T-helper 17 cell (primary cell): ENCODE measurements around the gene ATP6V1G1. TPM values are rescaled to one million over a fixed set of nuclear protein-coding genes. Genes with fewer than 3 reads are reported as not detected.

Experiments used
- ATAC-seq: fragments of 150-1000 bp; cut with Tn5 transposase; 2 replicates; pipeline ENCODE4 v1.10.0; 2021; ENCODE audit warnings: mild to moderate bottlenecking, moderate library complexity
- DNase-seq, 3 donors: peaks; one replicate each; pipeline versions ENCODE4 v3.0.0 to v3.0.0-alpha.2; 2020 to 2021
- H3K9me3 ChIP-seq: one replicate; pipeline ENCODE4 v1.7.0; 2013; ENCODE audit warnings: low read length, mild to moderate bottlenecking; ENCODE audit not compliant: control insufficient read depth, poor library complexity, severe bottlenecking
- H3K27ac Mint-ChIP-seq: one replicate; pipeline ENCODE4 v1.8.0; 2022; ENCODE audit warnings: mild to moderate bottlenecking, moderate library complexity, mixed read lengths
- H3K27me3 Mint-ChIP-seq: one replicate; pipeline ENCODE4 v1.8.0; 2022; ENCODE audit warnings: mixed read lengths
- H3K36me3 Mint-ChIP-seq: one replicate; pipeline ENCODE4 v1.8.0; 2022; ENCODE audit warnings: low read depth, mixed read lengths
- H3K4me1 Mint-ChIP-seq: one replicate; pipeline ENCODE4 v1.8.0; 2022; ENCODE audit warnings: mild to moderate bottlenecking, mixed read lengths
- H3K4me3 Mint-ChIP-seq: one replicate; pipeline ENCODE4 v1.8.0; 2022; ENCODE audit warnings: mild to moderate bottlenecking, moderate library complexity, mixed read lengths
- total RNA-seq, 4 donors: library from RNA in 2 of 4; stranded (reverse) in 2 of 4; gene quantifications; one replicate each; pipeline ENCODE4 v1.2.3 and lab custom pipeline; 2022 to 2026

The ATP6V1G1 gene, protein sequence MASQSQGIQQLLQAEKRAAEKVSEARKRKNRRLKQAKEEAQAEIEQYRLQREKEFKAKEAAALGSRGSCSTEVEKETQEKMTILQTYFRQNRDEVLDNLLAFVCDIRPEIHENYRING
- total RNA-seq (100 to 1,000 TPM; 101 to 102 TPM), total RNA-seq (lab: John Stamatoyannopoulos, UW) (101 to 141 reads per million in 2 donors)

GRCh38 chr9:114587345-114588202 lies at the start of gene ATP6V1G1:
Gene ATP6V1G1, plus strand, starts transcription at chr9:114587769. Its CDS starts 70 bp downstream, at chr9:114587839.
- H3K27ac Mint-ChIP-seq: peak within 1 kb of the TSS; percentile 100
- peak within 1 kb of the TSS; percentile 99 for H3K4me3 Mint-ChIP-seq
- H3K9me3 ChIP-seq: no peaks in the 10 kb centered on the region
- H3K27me3 Mint-ChIP-seq: no peaks in the 10 kb centered on the region
- peaks cover 8% of the 10 kb centered on the region for H3K36me3 Mint-ChIP-seq
- ATAC-seq: peak; percentile 94
- H3K4me1 Mint-ChIP-seq: peaks cover 43% of the 10 kb centered on the region
- DNase-seq: peak; percentile 97 to 98 (median 98)

GRCh38 chr9:114538241-114538640 lies 49.3 kb upstream of the ATP6V1G1 start:
- ATAC-seq (peak; percentile 96), DNase-seq (no peak)
- no peaks in the 10 kb centered on the region for H3K9me3 ChIP-seq
- Mint-ChIP-seq H3K27ac (no peak overlapping the region), H3K36me3 (no peaks in the 10 kb centered on the region), H3K4me1 (peaks cover 9% of the 10 kb centered on the region), H3K27me3 (no peaks in the 10 kb centered on the region), H3K4me3 (no peak overlapping the region)

DNA sequence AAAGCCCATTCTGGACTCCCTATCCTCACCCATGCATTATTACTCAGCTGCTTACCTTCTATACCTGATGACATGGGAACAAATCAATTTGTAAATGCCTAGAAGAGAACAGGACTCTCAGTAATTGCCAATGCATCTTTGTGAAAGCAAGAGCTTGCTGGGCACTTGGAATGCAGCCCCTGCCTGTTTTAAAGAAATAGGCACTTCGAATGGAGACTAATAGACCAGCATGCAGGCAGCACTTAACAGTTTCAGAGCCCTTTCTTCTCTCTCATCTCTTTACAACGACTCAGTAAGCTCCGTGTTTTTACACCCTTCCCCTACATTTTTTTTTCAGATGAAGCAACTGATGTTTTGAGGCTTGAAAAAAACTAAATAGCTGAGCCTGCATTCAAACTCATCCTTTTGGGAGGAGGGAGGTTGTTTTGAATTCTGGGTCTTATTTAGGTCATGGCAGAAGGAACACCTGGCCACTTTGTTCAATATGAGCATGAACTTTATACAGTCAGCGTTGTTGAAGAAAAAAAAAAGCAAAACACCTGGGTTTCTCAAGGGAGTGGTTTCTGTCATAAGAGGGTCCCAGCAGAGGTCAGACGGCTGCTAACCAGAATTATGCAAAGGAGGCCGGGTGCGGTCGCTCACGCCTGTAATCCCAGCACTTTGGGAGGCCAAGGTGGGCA lies 47.7 kb upstream of the ATP6V1G1 start:
- ATAC-seq (no peak), DNase-seq (no peak)
- H3K9me3 ChIP-seq: no peaks in the 10 kb centered on the region
- Mint-ChIP-seq H3K4me3 (no peak overlapping the region), H3K4me1 (peaks cover 9% of the 10 kb centered on the region), H3K27ac (no peak overlapping the region), H3K27me3 (peaks cover under 1% of the 10 kb centered on the region), H3K36me3 (no peaks in the 10 kb centered on the region)

DNA sequence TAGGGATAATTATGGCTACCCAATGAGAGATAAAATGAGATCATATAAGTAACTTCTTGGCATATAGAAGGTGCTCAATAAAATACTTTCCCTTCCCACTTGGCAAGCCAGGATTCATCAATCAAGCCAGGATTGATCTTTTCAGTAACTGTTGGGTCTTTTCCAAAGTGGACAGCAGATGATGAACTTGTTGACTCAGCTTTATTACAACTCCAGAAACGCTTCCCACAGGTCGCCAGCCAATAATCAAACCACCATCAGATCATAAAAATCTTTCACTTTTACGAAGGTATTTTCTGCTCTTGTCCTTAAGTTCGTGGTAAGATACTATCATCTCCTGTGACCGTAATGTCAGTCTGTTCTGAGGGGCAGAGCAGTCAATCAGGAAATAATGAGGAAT lies 42.5 kb upstream of the ATP6V1G1 start:
- ATAC-seq (no peak), DNase-seq (no peak)
- Mint-ChIP-seq H3K4me3 (no peak overlapping the region), H3K4me1 (no peaks in the 10 kb centered on the region), H3K27ac (no peak overlapping the region), H3K27me3 (peaks cover 46% of the 10 kb centered on the region), H3K36me3 (peaks cover 5% of the 10 kb centered on the region)
- no peaks in the 10 kb centered on the region for H3K9me3 ChIP-seq

- no peak for DNase-seq
- Mint-ChIP-seq H3K36me3 (peaks cover 5% of the 10 kb centered on the region), H3K4me1 (no peaks in the 10 kb centered on the region), H3K27ac (no peak overlapping the region), H3K4me3 (no peak overlapping the region), H3K27me3 (peaks cover 53% of the 10 kb centered on the region)
- H3K9me3 ChIP-seq: no peaks in the 10 kb centered on the region
- ATAC-seq: no peak
Observed at GRCh38 chr9:114546851-114547250, 40.7 kb upstream of the ATP6V1G1 start.

- H3K27ac Mint-ChIP-seq: no peak overlapping the region
- H3K9me3 ChIP-seq: no peaks in the 10 kb centered on the region
- no peaks in the 10 kb centered on the region for H3K4me1 Mint-ChIP-seq
- DNase-seq (no peak), ATAC-seq (no peak)
- H3K27me3 Mint-ChIP-seq: peaks cover 52% of the 10 kb centered on the region
- H3K4me3 Mint-ChIP-seq: no peak overlapping the region
- H3K36me3 Mint-ChIP-seq: peaks cover 5% of the 10 kb centered on the region
Observed at GRCh38 chr9:114549697-114550330, 37.8 kb upstream of the ATP6V1G1 start.

DNA sequence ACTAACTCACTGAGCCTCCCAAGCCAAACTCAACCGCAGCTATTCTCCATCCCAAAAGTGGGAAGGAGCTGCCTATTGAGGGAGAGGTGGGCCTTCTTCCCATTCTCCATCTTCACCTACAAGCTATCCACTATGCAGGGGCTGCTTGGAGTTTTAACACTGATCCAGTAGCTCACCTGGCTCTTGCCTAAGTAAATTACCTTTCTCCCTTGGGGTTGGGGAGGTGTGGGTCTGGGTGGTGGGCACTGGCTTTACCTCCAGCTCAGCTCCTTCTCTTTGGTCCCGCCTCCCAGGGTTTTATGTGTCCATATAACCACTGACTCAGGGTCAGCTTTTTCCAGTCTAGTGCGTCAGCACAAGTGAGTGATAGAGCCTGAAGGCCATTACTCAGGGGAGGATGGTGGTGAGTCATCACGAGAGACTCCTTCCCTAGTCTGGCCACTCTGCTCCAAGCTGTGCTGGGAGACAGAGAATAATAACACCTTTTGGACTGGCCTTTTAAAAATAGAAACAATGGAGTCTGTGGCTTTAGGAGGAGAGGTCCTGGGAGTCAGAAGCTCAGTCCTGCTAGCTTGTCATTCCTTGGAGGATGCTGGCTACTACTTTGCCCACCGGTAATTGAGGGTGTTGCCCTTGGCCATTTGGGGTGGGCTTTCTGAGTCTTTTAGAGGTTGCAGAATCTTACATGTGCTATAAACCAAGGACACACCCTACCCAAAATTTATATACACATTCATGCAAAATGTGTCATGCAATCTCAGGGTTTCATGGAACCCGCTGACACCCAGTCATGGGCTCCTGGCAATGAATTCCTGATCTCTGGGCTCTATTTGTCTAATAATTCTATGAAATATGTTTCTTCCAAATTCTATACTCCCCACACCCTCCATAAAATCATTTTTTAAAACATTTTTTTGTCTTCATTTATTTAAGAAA lies 35.6 kb upstream of the ATP6V1G1 start:
- H3K4me3 Mint-ChIP-seq: no peak overlapping the region

GRCh38 chr9:114552706-114553105 lies 34.9 kb upstream of the ATP6V1G1 start:
- no peak overlapping the region for H3K4me3 Mint-ChIP-seq

More for the DNA sequence above, 35.6 kb upstream of the ATP6V1G1 start:
- peaks cover 7% of the 10 kb centered on the region for H3K36me3 Mint-ChIP-seq
- H3K27ac Mint-ChIP-seq: no peak overlapping the region
- H3K27me3 Mint-ChIP-seq: peaks cover 39% of the 10 kb centered on the region
- ATAC-seq (no peak), DNase-seq (no peak)
- H3K4me1 Mint-ChIP-seq: no peaks in the 10 kb centered on the region
- H3K9me3 ChIP-seq: no peaks in the 10 kb centered on the region

DNA sequence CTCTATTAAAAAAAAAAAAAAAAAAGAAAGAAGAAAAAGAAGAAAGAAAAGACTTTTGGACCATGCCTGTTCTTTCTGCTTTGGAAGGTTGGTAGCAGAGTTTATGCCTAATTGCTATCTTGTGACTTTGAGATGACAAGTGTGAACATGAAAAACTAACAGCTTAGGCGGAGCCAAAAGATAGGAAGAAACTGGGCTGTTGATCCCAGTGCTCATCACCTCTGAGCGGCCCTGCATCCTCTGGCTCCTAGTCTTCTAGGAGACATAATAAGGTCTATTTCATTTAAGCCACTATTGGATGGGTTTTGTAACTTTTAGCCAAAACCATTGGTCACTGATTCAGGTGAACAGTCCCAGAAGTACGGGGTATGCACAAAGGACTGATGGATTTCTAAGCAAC lies 34.4 kb upstream of the ATP6V1G1 start:
- no peak for ATAC-seq
- H3K4me3 Mint-ChIP-seq: no peak overlapping the region

More at GRCh38 chr9:114552706-114553105, 34.9 kb upstream of the ATP6V1G1 start:
- no peaks in the 10 kb centered on the region for H3K9me3 ChIP-seq
- H3K36me3 Mint-ChIP-seq: peaks cover 7% of the 10 kb centered on the region
- no peak overlapping the region for H3K27ac Mint-ChIP-seq
- H3K4me1 Mint-ChIP-seq: no peaks in the 10 kb centered on the region
- H3K27me3 Mint-ChIP-seq: peaks cover 37% of the 10 kb centered on the region
- ATAC-seq (no peak), DNase-seq (no peak)

DNA sequence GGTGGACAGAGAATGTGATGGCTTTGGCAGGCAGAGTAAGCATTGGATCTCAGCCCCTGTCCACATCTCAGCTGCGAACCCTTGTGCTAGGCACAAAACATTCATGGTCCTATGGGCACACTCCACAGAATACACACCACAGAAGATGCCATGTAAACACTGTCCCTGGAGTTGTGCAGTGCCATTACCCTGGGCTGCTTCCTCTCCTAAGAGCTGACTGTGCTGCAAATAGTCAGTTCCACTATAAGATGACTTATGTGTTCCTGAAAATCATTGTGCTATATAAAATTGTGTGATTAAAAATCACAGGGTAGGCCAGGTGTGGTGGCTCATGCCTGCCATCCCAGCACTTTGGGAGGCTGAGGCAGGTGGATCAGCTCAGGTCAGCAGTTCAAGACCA lies 31.9 kb upstream of the ATP6V1G1 start:
- peaks cover 2% of the 10 kb centered on the region for H3K36me3 Mint-ChIP-seq
- H3K27ac Mint-ChIP-seq: no peak overlapping the region
- peaks cover 21% of the 10 kb centered on the region for H3K27me3 Mint-ChIP-seq
- no peak overlapping the region for H3K4me3 Mint-ChIP-seq
- no peak for ATAC-seq
- H3K9me3 ChIP-seq: no peaks in the 10 kb centered on the region
- DNase-seq: no peak
- H3K4me1 Mint-ChIP-seq: no peaks in the 10 kb centered on the region

More for the DNA sequence above, 34.4 kb upstream of the ATP6V1G1 start:
- H3K9me3 ChIP-seq: no peaks in the 10 kb centered on the region
- Mint-ChIP-seq H3K36me3 (peaks cover 7% of the 10 kb centered on the region), H3K27ac (no peak overlapping the region), H3K4me1 (no peaks in the 10 kb centered on the region), H3K27me3 (peaks cover 36% of the 10 kb centered on the region)
- no peak for DNase-seq

DNA sequence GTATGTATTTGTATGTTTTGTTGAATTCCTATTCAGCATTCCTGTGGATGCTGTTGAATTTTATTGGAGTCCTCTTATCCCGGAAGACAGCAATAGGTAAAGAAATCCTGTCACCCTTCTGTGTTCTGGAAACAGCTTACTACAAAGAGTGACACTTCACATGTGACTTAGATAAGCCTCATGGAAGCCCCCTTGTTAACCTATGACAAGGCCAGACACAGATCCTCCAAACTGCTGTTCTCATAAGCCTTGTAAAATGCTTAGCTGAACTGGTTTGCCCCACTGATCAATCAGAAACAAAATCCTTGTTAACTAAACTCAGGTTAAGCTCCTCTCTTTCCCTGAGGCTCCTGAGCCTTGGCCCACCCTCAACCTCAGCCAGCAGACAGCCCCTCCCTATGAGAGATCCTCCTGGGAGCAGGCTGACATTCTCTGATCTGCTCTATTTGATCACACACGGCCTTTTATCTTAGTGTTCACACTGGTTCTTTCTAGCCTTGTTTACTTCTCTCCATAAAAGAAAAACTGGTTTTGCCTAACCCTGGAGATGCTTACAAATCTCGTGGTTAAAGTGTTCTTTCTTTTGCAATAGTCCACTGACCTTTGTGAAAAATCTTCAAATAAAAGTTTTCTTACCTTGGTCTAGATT lies 29.4 kb upstream of the ATP6V1G1 start:
- Mint-ChIP-seq H3K27ac (peak overlapping the region; percentile 11), H3K36me3 (peaks cover 2% of the 10 kb centered on the region), H3K4me3 (no peak overlapping the region), H3K27me3 (peaks cover 41% of the 10 kb centered on the region), H3K4me1 (peaks cover 2% of the 10 kb centered on the region)
- no peak for DNase-seq
- H3K9me3 ChIP-seq: no peaks in the 10 kb centered on the region
- no peak for ATAC-seq
